ENCODE results near the gene PDXP.

PDXP gene

DNA sequence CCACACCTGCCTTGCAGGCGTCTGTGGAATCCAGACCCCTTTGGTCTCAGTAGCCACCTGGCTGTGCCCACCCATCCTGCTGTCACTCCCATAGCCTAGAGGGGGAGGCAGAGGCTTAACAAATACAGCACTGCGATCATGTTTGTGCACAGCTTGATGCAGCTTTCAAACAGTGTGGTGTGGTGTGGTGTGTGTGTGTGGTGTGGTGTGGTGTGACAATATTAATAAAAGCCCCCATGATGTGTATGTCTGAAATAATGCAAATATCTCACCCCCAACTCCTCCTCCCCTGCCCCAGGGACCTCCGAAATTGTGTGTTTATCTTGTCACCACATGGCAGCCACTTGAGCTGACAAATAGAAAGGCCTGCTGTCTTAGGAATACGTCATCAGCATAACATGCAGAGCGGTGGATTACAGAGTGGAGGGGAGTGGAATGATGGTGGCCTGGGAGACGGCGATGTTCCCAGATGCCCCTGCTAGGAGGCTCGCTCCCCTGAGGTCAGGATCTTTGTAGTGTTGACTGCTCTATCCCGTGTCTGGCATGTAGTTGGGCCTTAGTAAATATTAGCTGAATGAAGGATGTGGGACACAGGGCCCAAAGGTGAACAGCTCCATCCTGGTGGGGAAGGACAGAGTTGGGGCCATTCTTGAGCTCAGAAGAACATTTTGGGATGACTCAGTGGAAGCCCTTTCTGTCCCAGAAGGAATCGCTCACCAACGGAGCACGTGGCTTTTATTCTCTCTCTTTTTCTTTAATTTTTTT lies 2.8 kb downstream of the PDXP start:
- no peak for DNase-seq
- no peaks in the 10 kb centered on the region for H3K9me3 ChIP-seq (ENCODE audit: severe bottlenecking)
- H3K4me3 ChIP-seq (ENCODE audit: low read depth, low read length), result no peak overlapping the region
- TF ChIP-seq, protein P1, sequence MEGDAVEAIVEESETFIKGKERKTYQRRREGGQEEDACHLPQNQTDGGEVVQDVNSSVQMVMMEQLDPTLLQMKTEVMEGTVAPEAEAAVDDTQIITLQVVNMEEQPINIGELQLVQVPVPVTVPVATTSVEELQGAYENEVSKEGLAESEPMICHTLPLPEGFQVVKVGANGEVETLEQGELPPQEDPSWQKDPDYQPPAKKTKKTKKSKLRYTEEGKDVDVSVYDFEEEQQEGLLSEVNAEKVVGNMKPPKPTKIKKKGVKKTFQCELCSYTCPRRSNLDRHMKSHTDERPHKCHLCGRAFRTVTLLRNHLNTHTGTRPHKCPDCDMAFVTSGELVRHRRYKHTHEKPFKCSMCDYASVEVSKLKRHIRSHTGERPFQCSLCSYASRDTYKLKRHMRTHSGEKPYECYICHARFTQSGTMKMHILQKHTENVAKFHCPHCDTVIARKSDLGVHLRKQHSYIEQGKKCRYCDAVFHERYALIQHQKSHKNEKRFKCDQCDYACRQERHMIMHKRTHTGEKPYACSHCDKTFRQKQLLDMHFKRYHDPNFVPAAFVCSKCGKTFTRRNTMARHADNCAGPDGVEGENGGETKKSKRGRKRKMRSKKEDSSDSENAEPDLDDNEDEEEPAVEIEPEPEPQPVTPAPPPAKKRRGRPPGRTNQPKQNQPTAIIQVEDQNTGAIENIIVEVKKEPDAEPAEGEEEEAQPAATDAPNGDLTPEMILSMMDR (IDR thresholded peaks at IDR 0.05; ENCODE audit: low read depth, low read length), result peak; percentile 35; the same call in 1 of the 2 replicates
- no peaks in the 10 kb centered on the region for H3K27me3 ChIP-seq (ENCODE audit: insufficient read depth, low read depth, severe bottlenecking)
- H3K36me3 ChIP-seq, result peaks cover 35% of the 10 kb centered on the region
- no peak overlapping the region for H3K27ac ChIP-seq

DNA sequence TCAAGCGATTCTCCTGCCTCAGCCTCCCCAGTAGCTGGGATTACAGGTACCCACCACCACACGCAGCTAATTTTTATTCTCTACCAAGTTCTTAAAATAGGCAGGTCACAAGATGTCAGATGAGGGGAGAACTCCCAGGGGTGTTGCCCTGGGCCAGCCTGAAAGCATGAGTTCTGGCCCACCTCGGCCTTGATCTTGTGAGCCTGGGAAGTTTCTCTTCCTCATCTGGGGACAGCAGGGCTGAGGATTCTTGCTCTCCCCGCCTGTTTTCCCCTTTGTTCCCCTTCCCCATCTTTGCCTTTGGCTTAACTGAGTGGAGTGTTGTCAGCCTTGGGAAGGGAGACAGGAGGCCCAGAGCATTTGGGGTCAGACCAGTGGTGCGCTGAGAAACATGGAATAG lies 3.5 kb downstream of the PDXP start:
- H3K9me3 ChIP-seq (ENCODE audit: severe bottlenecking), result no peaks in the 10 kb centered on the region
- peaks cover 42% of the 10 kb centered on the region for H3K36me3 ChIP-seq
- no peaks in the 10 kb centered on the region for H3K27me3 ChIP-seq (ENCODE audit: insufficient read depth, low read depth, severe bottlenecking)
- DNase-seq, result no peak
- no peak overlapping the region for H3K27ac ChIP-seq
- no peak overlapping the region for H3K4me3 ChIP-seq (ENCODE audit: low read depth, low read length)
- TF ChIP-seq, protein P1 (IDR thresholded peaks at IDR 0.05; ENCODE audit: low read depth, low read length), result no peak

DNA sequence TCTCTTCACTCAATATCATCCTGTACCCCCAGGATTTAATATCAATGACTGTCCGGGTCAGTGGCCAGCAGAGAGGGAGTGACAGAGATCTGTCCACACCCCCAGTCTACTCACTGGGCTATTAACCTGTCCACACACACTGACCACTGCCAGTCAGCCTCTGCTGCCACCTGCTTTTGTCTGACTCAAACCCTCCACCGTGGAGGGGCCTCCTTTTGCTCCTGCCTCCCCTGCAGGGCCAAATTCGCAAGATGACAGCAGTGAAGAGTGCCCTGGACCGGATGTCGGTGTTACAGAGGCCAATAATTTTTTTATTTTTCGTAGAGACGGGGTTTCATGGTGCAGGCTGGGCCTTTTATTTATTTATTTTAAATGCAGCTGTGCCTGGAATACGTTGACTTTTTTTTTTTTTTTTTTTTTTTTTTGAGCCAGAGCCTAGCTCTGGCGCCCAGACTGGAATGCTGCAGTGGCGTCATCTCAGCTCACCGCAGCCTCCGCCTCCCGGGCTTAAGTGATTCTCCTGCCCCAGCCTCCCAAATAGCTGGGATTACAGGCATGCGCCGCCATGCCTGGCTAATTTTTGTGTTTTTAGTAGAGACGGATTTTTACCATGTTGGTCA lies 5.1 kb downstream of the PDXP start:
- no peaks in the 10 kb centered on the region for H3K9me3 ChIP-seq (ENCODE audit: severe bottlenecking)
- DNase-seq, result no peak
- no peaks in the 10 kb centered on the region for H3K27me3 ChIP-seq (ENCODE audit: insufficient read depth, low read depth, severe bottlenecking)
- TF ChIP-seq, protein P1 (IDR thresholded peaks at IDR 0.05; ENCODE audit: low read depth, low read length), result no peak
- H3K27ac ChIP-seq, result no peak overlapping the region
- H3K4me3 ChIP-seq (ENCODE audit: low read depth, low read length), result no peak overlapping the region
- peaks cover 49% of the 10 kb centered on the region for H3K36me3 ChIP-seq

DNA sequence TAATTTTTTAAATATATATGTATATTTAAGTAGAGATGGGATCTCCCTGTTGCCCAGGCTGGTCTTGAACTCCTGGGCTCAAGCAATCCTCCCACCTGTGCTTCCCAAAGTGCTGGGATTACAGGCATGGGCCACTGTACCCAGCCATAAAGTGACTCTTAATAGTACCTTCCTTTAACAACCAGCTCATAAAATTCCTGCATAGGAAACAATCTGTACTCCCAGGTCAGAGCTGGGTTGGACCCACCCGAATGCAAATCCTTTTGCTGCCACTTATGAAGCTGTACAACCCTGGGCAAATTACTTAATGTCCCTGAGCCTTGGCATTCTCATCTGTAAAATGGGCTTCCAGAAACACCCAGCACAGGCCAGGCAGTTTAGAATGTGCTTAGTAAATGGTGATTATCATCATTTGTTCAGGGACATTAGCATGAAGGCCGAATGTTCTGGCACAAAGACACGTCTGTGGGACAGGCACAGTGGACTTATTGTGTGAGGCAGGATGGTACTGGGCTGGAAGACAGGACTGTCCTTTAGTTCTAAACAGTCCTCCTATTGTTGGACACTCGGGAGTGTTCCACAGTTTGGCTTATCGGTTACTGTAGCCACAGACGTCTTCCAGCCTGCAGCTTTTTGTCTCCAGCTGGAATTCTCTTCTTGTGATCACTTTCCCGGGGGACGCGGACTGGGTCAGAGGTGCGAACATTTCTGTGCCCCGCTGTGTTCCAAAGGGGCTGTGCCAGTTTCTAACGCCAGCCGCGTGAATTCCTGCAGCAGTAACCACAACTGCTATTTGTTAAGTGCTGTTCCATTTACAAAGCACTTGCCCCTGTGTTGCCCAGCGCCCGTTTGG lies 6.0 kb downstream of the PDXP start:
- H3K27me3 ChIP-seq (ENCODE audit: insufficient read depth, low read depth, severe bottlenecking), result no peaks in the 10 kb centered on the region
- H3K4me3 ChIP-seq (ENCODE audit: low read depth, low read length), result no peak overlapping the region
- no peak for DNase-seq
- no peak overlapping the region for H3K27ac ChIP-seq
- no peaks in the 10 kb centered on the region for H3K9me3 ChIP-seq (ENCODE audit: severe bottlenecking)
- peaks cover 51% of the 10 kb centered on the region for H3K36me3 ChIP-seq
- TF ChIP-seq, protein P1 (IDR thresholded peaks at IDR 0.05; ENCODE audit: low read depth, low read length), result no peak

DNA sequence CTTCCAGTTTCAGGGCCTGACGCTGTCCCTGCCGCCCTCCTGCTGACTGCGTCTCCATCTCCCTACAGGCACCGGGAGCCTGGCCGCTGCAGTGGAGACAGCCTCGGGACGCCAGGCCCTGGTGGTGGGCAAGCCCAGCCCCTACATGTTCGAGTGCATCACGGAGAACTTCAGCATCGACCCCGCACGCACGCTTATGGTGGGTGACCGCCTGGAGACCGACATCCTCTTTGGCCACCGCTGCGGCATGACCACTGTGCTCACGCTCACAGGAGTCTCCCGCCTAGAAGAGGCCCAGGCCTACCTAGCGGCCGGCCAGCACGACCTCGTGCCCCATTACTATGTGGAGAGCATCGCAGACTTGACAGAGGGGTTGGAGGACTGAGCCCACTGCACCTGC lies 7.0 kb downstream of the PDXP start:
- Histone ChIP-seq H3K36me3 (peaks cover 44% of the 10 kb centered on the region), H3K9me3 (ENCODE audit: severe bottlenecking) (no peaks in the 10 kb centered on the region), H3K27me3 (ENCODE audit: insufficient read depth, low read depth, severe bottlenecking) (no peaks in the 10 kb centered on the region), H3K4me3 (ENCODE audit: low read depth, low read length) (no peak overlapping the region), H3K27ac (no peak overlapping the region)
- DNase-seq, result no peak
- TF ChIP-seq, protein P1 (IDR thresholded peaks at IDR 0.05; ENCODE audit: low read depth, low read length), result no peak
